ENCODE data around the gene PIEZO2. TPM values are rescaled to one million over a fixed set of nuclear protein-coding genes. Genes with fewer than 3 reads are reported as not detected.
"Not testable (repeated sequence)": the region's sequence is repeated elsewhere in the genome, so short reads cannot be mapped to it uniquely, and the experiment has no call there.

The PIEZO2 gene
- total RNA-seq, 4 donors from 2014 or later: 0.18 to 3.0 (median 0.21) TPM

GRCh38 chr18:10663750-10664149 is 485.6 kb downstream of the PIEZO2 start:
- no peaks in the 10 kb centered on the region for H3K27me3 ChIP-seq
- no peak overlapping the region for H3K27ac ChIP-seq
- in situ Hi-C loops (cut with MboI; ENCODE audit: low sequenced_read_pairs in 4 of 4) (no loop called here), intact Hi-C loops (cut with DNase I; ENCODE audit: low total_unique reads) (no loop called here)
- H3K4me3 ChIP-seq: no peak overlapping the region
- H3K9me3 ChIP-seq: no peaks in the 10 kb centered on the region
- H3K4me1 ChIP-seq: no peaks in the 10 kb centered on the region
- ATAC-seq (no peak), DNase-seq (no peak)
- no peaks in the 10 kb centered on the region for H3K36me3 ChIP-seq
- TF ChIP-seq POLR2A (IDR thresholded peaks at IDR 0.05): no peak
- TF ChIP-seq CTCF (IDR thresholded peaks at IDR 0.05 in 4 of 5, conservative IDR thresholded peaks at IDR 0.05 in 1 of 5): no peak

- TF ChIP-seq POLR2A (IDR thresholded peaks at IDR 0.05) (no peak), CTCF (IDR thresholded peaks at IDR 0.05 in 4 of 5, conservative IDR thresholded peaks at IDR 0.05 in 1 of 5) (no peak)
- Histone ChIP-seq H3K4me1 (no peaks in the 10 kb centered on the region), H3K27ac (no peak overlapping the region), H3K27me3 (no peaks in the 10 kb centered on the region), H3K4me3 (no peak overlapping the region), H3K36me3 (no peaks in the 10 kb centered on the region), H3K9me3 (no peaks in the 10 kb centered on the region)
- in situ Hi-C loops (cut with MboI; ENCODE audit: low sequenced_read_pairs in 4 of 4): no loop called here
- ATAC-seq (peak in 1 of 2 donors; percentile 41), DNase-seq (no peak)
- intact Hi-C loops (cut with DNase I; ENCODE audit: low total_unique reads): no loop called here
These were observed 488.1 kb downstream of the PIEZO2 start for GRCh38 chr18:10661317-10661716.

GRCh38 chr18:10660179-10660884 is 489.0 kb downstream of the PIEZO2 start:
- Histone ChIP-seq H3K4me1 (no peaks in the 10 kb centered on the region), H3K36me3 (no peaks in the 10 kb centered on the region), H3K27me3 (no peaks in the 10 kb centered on the region), H3K9me3 (no peaks in the 10 kb centered on the region), H3K4me3 (no peak overlapping the region), H3K27ac (no peak overlapping the region)
- DNase-seq: peak; percentile 2 to 16
- in situ Hi-C loops (cut with MboI; ENCODE audit: low sequenced_read_pairs in 4 of 4) (no loop called here), intact Hi-C loops (cut with DNase I; ENCODE audit: low total_unique reads) (no loop called here)
- TF ChIP-seq CTCF (IDR thresholded peaks at IDR 0.05 in 4 of 5, conservative IDR thresholded peaks at IDR 0.05 in 1 of 5) (no peak), POLR2A (IDR thresholded peaks at IDR 0.05) (no peak)
- peak in 1 of 2 donors; percentile 44 for ATAC-seq

- intact Hi-C loops (cut with DNase I; ENCODE audit: low total_unique reads) (no loop called here), in situ Hi-C loops (cut with MboI; ENCODE audit: low sequenced_read_pairs in 4 of 4) (no loop called here)
- Histone ChIP-seq H3K27ac (no peak overlapping the region), H3K27me3 (no peaks in the 10 kb centered on the region), H3K4me1 (no peaks in the 10 kb centered on the region), H3K9me3 (no peaks in the 10 kb centered on the region), H3K4me3 (no peak overlapping the region), H3K36me3 (no peaks in the 10 kb centered on the region)
- no peak for TF ChIP-seq CTCF (IDR thresholded peaks at IDR 0.05 in 4 of 5, conservative IDR thresholded peaks at IDR 0.05 in 1 of 5)
- no peak for TF ChIP-seq POLR2A (IDR thresholded peaks at IDR 0.05)
- DNase-seq (no peak), ATAC-seq (no peak)
These were observed 489.8 kb downstream of the PIEZO2 start for GRCh38 chr18:10659594-10659993.

- Histone ChIP-seq H3K27me3 (no peaks in the 10 kb centered on the region), H3K9me3 (no peaks in the 10 kb centered on the region), H3K4me3 (no peak overlapping the region), H3K27ac (no peak overlapping the region), H3K4me1 (no peaks in the 10 kb centered on the region), H3K36me3 (no peaks in the 10 kb centered on the region)
- ATAC-seq: no peak
- in situ Hi-C loops (cut with MboI; ENCODE audit: low sequenced_read_pairs in 4 of 4): no loop called here
- intact Hi-C loops (cut with DNase I; ENCODE audit: low total_unique reads): no loop called here
- no peak for DNase-seq
- no peak for TF ChIP-seq POLR2A (IDR thresholded peaks at IDR 0.05)
- no peak for TF ChIP-seq CTCF (IDR thresholded peaks at IDR 0.05 in 4 of 5, conservative IDR thresholded peaks at IDR 0.05 in 1 of 5)
These were observed 490.4 kb downstream of the PIEZO2 start for GRCh38 chr18:10659000-10659399.

GRCh38 chr18:10644003-10644402 is 505.4 kb downstream of the PIEZO2 start:
- H3K36me3 ChIP-seq; intact Hi-C loops (cut with DNase I; ENCODE audit: low total_unique reads); ATAC-seq; H3K9me3 ChIP-seq; H3K4me1 ChIP-seq; H3K27ac ChIP-seq; H3K4me3 ChIP-seq; DNase-seq; H3K27me3 ChIP-seq; in situ Hi-C loops (cut with MboI; ENCODE audit: low sequenced_read_pairs in 4 of 4): not testable (repeated sequence)

GRCh38 chr18:10642915-10643524 is 506.3 kb downstream of the PIEZO2 start:
- H3K4me1 ChIP-seq; H3K27me3 ChIP-seq; H3K4me3 ChIP-seq; in situ Hi-C loops (cut with MboI; ENCODE audit: low sequenced_read_pairs in 4 of 4); intact Hi-C loops (cut with DNase I; ENCODE audit: low total_unique reads); H3K27ac ChIP-seq; H3K9me3 ChIP-seq; H3K36me3 ChIP-seq; ATAC-seq; DNase-seq: not testable (repeated sequence)
